Stimulated activated CD8-positive, alpha-beta memory T cell treated with anti-CD3 and anti-CD28 coated beads, Interleukin-15, amount 100 ng/mL, for 24 hours (primary cell): ENCODE measurements around the gene GABRR2.
A peak's percentile ranks its signal among the peaks of the same experiment; 100 is the strongest.

Experiments
- DNase-seq: peaks from one replicate; pipeline ENCODE4 v3.0.0-alpha.2; 2020; ENCODE audit warnings: low read depth

Gene GABRR2

DNA sequence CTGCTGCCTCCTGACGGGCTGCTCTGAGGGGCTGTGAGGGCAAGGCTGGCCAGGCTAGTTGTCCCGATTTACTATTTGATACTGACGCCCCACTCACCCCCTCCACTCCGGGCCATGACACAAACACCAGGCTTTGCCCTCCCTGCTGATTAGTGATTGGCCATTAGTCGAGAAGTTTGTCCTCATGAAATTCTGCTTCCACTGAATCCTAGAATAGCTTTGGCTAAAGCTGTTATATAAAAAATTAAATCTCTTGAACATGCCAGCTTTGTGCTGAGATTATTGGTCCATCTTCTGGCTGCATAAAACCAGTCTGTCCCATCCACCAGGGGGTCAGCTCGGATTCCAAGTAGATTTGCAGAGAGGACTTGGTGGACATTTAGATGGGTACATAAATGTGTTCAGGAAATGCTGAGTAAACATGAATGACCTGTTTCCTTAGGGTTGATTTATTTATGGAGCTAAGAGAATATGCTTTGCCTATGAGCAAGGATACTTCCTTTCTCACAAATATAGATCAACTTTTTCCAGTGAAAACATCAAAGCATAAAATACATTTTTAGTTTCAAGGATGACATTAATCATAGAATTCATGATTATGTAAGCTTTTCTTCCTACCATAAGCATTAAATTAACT, at the start of gene GABRR2:
Gene GABRR2, minus strand, starts transcription at position 51 of the 637 bp plus-strand sequence. CDS start 134 bp downstream, outside the sequence.
- no peak for DNase-seq

DNA sequence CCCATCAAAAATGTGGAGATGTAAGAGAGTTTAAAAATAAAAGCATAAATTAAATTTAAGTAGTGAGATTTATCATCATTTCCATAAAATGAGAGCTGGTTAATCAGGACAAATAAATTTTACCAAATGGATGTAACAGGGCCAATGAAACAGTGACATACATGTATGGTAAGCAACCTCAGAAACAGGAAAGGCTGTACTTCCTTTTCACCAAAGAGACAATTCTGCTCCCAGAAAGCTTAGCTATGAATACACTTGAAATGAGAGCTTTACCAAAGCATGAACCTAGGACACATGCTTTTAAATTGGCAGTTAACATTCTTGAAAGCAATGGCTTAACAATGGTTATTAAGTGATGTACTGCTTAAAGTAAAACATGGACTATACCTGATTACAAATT, 49.5 kb upstream of the GABRR2 start:
- DNase-seq, result no peak

DNA sequence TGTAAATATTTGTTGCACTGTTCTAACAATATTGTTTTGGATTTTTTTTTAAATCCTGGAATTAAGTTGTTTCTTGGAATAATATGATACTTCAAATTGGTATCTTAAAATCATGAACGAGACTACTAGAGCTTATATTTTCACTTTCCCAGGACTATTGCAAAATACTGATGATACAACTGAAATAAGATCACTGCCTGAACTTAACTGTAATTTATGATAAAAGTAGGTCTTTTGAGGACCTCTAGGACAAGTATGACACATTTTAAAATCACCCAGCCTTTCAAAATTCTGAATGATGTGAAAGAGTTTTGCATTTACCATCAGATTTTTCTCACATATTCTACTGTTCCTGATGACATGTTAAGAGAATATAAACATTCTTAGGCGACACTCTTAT, 46.1 kb upstream of the GABRR2 start:
- no peak for DNase-seq

DNA sequence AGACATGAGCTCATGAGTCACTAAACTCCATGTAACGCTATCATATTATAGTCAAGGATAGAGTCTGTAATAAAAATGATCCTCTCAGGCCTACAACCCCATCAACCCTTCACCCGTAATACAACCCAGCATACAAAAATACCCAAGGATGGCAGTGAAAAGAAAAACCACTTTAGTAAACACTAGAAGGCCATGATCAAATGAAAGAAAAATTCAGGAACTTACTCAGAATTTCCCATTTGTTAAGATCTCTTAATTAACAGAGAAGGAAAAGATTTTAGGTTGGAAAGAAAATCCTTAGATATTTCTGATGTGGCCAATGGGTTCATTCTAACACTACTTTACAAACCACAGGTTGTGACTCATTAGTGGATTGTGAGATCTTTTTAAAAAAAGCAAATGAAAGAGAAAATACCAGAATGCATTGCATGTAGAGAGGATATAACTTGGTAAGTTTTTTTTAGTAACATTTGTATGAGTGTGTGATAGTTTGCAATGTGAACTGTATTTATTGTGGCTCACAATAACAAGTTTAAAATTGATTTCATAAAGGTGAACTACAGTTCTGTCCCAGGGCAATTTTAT, 45.4 kb upstream of the GABRR2 start:
- no peak for DNase-seq

DNA sequence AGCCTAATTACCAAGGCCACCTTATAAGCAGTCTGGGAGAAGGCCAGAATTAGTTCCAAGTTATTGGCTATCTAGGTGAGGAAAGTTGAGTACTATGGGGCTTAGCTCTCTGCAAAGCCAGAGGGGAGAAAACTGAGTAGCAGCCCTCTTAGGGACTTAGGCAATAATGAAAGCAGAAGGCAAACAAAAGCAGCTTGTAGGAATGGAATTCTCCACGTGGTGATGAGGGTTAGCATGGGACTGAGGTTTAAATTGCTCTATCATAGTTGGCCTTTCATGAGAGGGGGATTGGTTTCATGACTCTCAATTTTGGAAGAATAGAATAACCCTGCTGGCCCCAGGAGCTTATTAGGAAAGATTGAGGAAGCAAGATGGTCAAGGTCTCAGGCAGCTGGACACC, 44.5 kb upstream of the GABRR2 start:
- no peak for DNase-seq

DNA sequence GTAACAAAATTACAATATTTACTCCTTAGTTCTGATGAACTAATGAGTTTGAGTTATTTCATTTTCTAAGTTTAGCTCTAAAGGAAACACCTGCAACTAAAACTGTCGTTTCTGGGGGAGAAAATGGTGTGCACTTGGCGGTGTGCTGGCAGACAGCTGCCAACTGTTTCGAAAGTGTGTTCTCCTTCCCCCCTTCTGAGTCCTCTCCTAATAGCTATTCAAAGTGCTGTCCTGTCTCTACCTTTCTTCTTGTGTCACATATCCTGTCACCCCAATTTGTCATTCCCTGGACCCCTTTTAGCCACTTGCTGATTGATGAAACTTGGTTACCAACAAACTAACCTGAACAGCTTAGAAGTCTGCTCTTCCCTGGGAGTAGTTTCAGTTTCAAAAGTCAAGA, 42.3 kb upstream of the GABRR2 start:
- DNase-seq, result no peak

DNA sequence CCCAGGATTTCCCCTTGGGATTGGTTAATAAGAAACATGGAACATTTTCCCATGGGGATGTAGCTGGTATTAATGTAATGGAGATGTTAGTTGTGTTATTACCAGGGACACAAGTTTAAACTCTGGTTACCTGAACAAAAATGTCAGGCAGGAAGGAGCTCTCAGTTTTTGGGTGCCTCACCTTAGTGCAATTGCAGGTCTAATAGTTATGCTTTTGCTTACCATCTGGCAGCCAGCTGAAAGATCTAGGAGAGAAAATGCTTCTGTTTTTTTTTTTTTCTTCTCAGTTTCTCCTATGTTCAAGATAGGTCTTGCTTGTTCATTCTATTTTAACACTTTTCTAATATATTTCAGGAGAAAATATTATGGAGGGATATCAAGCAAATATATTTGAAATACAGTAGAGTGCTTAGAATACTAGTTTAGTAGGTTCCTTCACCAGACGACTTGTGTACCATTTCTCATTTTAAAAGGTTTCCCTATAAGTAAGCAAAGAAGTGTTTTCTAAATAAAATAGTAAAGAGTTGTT, 41.6 kb upstream of the GABRR2 start:
- DNase-seq, result no peak

DNA sequence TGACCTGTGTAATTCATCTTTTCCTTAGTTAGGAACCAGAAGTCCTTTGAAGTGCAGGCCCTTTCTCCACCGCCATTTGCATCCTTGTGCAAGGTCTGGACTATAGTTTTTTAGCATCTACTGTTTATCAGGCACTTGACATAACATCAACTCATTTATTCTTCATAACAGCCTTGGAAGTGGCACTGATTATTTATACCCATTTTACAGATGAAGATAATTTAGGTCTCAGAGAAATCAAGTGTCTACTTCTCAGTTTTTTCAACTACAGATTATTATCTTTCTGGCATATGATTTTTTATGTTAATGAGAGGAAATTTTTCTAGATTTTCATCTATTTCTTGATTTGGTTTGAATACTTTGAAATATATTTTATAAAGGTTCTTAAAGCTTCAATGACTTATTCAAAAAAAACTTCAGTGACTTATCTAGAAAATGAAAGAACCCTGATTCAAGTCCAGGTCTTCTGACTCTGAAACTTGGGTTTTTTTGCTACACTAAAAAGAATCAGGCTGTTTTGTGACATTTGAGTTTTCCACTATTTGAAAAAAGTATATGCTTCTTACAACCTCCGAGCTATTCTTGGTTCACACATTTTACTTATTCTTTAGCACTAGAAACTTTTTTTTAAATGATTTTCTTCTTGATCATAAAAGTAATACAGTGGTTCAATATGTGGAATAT, 40.6 kb upstream of the GABRR2 start:
- no peak for DNase-seq

DNA sequence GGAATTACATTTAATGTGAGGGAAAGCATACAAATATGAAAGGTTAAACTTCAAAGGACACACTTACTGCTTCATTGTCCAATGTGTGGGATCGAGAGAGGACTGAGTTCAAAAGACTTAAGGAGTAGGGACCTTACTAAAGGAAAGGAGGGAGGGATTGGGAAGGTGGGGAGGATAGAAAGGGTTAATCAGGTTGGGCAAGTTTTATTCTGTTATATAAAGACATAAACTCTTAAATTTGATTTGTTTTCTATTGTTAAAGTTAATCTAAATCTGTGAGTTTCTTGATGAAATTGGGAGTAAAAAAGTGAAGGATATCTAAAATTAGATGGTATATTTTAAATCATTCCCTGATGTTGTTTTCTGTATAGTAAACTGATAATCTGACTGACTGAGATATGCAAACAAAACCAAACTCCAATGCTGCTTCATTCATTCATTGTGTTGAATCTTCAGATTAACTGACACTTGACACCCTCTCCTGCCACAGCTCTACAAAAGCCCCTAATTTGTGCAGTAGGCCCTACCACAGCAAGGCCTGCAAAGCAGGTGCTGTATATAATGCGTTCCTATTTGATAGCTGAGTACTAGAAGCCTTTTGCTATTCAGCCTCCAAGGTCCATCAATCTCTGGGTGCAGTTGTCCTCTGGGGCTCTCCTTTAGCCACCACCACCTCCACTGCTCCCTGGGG, 38.7 kb upstream of the GABRR2 start:
- no peak for DNase-seq

DNA sequence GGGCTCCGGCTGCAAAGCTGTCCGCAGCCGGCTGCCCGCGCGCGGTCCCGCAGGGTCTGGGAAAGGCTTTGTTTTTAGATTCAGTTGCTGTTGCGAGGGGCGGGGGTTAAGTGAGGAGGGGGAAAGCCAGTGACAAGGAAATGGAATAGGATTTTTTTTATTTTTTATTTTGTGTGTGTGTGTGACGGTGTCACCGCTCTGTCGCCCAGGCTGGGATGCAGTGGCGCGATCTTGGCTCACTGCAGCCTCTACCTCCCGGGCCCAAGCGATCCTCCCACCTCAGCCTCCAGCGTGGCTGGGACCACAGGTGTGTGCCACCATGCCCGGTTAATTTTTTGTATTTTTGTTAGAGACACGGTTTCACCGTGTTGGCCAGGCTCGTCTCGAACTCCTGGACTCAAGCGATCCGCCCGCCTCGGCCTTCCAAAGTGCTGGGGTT, 38.0 kb upstream of the GABRR2 start:
- DNase-seq, result no peak

DNA sequence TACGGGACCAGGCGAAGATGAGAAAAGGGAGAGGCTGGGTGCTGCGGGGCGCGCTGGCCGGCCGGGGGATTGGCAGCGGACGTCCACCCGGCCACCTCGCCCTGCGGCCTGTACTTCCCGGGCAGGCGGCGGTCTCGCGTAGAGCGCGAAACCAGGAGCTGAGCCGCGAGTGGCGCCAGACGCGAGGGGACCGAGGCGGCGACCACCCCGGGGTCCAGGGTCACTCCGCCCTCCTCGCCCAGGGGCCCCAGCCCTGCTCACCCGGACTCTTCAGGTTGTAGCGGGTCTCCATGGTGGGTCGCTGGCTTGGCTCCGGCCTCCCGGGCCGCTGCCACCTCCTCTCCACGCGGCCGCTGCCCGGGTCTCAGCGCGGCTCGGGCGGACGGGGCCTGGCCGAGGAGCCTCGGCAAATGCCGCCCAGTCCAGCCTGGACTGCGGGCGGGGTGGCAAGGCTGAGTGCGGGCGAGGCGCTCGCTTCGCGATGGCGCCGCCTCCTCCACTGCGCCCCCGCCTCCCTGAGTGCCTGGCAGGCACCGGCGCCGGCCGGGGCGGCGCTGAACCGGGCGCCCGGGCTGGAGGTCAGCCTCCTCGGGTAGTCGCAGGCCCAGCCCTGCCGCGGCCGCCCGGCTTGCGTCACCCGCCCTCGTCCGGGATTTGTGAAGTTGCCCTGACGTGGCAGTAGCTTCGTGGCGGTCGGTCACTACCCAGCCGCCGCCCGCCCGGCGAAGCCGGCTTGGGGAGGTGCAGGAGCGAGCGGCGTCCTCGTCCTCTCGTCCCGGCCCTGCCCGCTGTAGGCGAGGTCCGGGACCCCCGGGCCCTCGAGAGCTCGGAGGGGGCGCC, 37.4 kb upstream of the GABRR2 start, which contains the start of gene UBE2J1:
Gene UBE2J1, minus strand, starts transcription at position 445 of the 840 bp plus-strand sequence. Its CDS starts 153 bp downstream, at position 292.
- peak; percentile 48 for DNase-seq

DNA sequence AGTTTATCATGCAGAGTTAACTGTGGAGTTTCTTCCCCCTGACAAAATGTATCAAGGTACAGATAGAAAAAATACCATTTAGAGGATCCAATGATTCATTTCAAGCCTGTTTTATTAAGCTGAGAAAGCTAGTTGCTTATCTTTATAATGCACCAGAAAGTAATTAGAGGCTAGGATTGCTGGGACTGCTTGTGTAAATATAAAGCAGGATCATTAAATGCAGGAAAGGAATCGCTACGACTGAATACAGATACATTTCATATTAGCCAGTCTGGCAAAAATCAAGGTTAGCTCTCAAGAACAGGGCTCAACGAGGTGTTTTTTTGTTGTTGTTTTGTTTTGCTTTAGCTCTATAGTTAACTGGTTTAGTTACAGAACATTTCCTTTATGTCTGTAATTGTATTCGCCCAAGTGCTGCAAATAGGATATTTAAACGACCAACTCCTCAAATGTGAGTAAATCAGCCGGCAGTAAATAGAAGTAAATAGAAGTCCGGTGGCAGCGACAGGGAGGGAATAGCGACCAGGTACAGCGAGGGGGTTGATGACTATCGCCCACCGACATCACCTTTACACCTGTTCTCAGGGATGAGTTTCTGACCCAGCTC, 36.7 kb upstream of the GABRR2 start:
- DNase-seq, result no peak

DNA sequence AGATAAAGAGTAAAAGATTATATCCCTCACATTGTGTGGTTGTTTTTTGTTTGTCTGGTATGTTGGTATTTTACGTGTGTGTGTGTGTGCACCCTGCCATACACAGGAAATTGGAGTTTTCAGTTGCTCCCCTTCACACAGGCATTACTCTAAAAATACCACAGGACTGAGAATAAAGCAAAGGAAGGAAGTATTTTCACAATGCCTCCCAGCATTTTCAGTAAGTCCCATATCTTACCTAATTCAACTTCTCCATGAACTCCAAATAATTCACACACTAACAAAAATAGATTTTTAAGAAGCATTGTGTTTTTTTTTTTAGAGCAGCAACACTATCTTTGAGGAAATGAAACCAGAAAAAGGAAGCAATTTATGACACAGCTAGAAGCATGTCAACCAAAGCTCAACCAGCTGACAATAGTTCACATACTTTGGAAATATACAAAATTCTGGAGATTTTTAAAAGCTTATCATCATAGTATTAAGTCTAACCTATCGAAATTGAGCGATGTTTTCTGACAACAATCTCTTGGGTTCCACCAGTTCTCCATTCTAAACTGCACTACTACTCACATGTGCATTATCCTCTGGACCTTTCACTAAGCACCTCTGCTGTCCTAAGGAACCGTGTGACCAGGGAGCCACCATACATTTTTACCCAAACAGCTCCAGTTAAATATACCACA, 35.3 kb upstream of the GABRR2 start:
- no peak for DNase-seq

DNA sequence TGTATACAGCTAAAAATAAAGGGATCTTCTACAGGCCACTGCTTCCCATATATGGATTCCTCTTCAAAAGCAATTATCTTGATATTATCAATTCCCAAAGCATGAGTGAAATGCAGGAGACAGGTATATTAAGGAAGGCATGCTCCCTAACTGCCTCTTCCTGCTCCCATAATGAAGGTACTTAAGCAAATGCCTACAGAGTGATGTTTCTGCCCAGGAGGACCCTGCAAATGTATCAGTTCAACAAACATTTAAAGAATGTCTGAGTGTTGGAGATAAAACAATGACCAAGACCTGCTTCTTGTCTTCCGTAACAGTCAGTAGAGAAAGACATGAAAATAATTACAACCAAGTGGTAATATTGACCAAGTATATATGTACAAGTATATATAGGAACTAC, 33.3 kb upstream of the GABRR2 start:
- DNase-seq, result no peak

DNA sequence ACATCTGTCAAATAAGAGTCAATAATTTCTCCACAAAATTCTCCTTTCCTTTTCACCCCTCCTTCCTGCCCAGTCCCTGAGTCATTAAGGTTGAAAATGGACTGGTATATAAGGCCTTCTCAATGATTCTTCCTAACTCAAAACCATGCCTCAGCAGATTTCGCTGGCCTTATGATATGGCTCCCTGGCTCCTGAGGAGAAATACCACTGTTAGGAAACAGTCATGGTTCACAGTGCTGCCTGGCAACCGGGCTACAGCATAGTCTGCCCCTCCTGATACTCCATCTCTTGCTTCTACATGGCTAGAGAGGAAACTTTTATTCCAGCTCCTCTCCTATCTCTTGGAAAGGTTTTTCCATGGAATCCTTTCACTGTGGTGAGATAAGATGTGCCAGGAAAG, 32.7 kb upstream of the GABRR2 start:
- no peak for DNase-seq

DNA sequence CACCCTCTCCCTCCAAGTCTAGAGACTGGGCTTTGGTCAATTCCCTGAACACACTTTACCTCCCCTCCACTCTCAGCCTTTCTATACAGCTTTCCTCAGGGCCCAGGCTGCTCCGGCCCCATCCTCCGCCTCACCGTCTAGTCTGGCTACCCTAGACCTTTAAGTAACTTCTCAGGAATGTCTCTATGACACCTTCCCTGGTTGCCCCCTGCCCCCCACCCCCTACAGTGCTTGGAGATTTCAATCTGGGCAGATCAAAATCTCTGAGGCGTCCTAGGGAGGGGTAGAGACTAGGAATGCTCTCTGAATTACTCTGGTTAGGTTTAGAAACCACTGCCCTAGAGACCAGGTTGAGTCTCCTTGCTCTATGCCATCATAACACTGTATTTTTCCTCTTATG, 31.3 kb upstream of the GABRR2 start:
- no peak for DNase-seq

DNA sequence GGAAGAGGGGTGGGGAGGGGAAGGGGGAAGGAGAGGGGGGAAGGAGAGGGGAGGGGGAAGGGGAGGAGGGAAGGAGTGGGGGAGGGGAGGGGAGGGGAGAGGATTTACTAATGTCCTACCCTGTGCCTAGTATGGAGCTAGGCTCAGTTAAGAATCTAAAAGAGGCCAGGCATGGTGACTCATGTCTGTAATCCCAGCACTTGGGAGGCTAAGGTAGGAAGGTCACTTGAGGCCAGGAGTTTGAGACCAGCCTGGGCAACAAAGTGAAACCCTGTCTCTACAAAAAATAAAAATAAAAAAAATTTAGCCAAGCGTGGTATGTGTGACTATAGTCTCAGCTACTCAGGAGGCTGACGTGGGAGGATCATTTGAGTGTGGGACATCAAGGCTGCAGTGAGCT, 24.5 kb upstream of the GABRR2 start:
- no peak for DNase-seq

DNA sequence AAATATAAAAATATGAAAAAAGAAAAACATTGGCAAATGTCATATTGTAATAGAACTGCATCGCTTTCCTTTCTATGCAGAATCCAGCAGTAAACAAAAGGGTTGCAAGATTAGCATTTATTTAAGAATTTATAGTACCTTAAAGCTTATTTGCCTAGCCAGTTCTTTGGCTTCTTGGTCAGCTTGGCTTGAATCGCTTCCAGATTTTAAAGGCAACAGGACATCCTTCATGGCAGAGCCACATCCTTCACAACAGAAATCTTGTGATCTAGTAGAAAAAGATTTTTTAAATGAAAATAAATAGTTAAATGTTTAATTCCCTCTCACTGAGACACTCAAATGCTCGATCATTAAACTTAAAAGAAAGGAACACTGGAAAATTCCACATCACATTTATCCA, 20.1 kb upstream of the GABRR2 start:
- no peak for DNase-seq

DNA sequence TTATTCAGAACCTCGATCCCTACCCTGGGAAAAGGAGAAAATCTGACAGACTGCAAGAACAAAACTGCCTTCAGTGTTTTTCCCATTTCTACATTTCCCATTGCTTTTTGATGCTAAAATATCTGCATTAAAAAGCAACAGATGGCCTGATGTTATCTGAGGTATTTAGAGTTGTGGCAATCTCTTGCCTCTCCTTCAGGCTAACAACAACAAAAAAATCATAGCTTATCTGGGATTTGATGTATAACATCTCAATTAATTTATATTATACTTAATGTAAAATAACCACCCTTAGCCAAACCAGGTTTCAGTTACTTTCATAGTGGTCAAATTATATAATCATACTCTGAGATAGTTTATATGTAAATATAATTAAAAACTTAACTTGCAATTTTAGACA, 15.8 kb upstream of the GABRR2 start:
- DNase-seq, result no peak

DNA sequence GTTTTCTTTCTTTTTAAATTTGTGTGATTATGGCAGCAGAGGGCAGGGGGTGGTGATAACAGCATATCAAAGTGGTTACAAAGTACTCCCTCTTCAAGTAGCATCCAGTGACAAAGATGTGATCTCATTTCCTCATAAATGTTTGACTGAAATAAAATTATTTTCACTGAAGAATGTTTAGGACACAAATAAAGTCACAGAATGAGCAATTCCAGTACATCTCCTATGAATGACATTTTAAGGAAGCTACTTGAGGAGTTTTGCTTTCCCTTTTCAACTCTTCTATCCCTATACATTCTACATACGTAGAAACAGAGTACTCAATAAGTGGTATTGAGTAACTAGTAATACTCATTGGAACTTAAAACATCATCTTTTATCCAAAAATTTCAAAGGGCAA, 13.9 kb upstream of the GABRR2 start:
- no peak for DNase-seq

DNA sequence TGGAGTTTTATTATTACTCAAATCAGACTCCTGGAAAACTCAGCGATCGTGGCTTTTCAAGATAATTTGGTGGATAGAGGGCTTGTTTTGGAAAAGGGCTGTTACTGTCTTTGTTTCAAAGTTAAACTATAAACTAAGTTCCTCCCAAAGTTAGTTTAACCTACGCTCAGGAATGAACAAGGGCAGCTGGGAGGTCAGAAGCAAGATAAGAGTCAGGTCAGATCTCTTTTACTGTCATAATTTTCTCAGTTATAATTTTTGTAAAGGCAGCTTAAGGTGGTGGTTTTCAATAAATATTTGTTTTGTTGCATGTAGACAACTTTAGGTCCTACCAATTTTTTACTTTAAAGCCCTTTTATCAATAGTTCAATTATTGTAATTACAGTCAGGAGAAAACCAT, 9.2 kb upstream of the GABRR2 start:
- DNase-seq, result no peak
